Measurements from ENCODE around the gene MKLN1. TPM values are rescaled to one million over a fixed set of nuclear protein-coding genes. Genes with fewer than 3 reads are reported as not detected.

The MKLN1 gene
- total RNA-seq, 2 experiments from 2014 or later = 32.4 to 36.7 TPM

DNA sequence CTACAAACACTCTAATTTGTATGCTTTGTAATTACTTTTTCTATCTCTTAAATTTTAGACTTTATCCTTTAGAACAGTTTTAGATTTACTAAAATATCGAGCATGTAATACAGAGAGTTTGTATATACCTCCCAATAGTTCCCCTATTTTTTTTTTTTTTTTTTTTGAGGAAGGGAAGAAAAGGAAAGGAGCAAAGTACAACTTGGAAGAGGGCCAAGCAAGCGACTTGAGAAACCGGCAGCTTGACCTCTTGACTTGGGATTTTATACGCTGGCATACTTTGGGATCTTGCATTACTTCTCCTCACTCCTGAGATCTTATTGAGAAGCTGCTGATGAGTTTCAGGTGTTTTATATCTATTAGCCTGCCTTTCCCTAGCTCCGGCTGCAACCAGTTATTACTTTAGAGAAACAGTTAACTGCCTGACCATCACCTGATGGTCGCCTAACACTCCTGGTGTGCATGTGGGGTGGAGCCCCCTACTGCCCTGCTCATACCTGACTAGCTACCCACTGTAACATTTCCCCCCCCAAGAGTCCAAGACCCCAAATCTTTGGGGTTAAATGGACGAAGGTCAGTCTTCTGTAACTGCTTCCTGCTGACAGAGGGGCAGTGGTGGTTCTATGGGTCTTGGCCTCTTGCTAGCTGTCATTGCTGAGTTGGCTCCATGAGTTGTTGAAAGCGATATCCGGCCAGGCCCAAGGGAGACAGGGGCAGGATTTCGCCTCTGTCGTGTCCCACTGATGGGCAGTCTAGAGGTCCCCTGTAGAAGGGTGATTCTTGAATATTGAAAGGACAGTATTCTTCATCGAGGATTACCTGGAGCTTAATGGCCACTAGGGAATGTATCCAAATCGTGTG is 28.5 kb downstream of the MKLN1 start:
- no peaks in the 10 kb centered on the region for H3K27me3 Mint-ChIP-seq
- no peak for DNase-seq
- H3K9me3 Mint-ChIP-seq = peaks cover under 1% of the 10 kb centered on the region
- no peak overlapping the region for H3K4me3 Mint-ChIP-seq
- no peak overlapping the region for H3K27ac Mint-ChIP-seq
- peaks cover 61% of the 10 kb centered on the region for H3K4me1 Mint-ChIP-seq
- peaks cover 22% of the 10 kb centered on the region for H3K36me3 Mint-ChIP-seq

DNA sequence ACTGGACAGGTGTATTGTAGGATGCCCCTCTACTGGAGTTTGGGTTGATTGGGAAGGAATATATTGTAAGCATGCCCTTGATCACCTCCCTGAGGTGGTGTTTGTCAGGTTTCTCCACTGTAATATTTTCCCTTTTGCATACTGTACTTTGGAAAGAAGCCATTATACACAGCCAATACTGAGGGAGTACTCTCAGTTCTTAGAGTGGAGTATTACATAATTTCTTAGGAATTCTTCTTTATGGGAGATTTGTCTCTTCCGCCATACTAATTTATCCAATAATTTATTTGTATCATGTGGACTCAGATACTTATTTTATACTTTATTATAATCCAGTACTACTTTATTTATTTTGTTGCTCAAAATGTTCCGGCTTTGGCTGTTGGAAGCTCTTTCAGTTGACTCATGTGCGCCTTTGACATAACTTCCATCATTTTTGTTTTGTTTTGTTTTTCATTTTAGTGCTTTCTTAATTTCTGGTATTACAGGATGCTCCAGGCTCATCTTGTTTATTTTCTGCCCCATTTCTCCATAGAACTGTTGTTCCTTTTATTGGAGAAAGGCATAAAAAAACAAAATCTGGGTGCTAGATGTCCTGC is 29.7 kb downstream of the MKLN1 start:
- peaks cover 16% of the 10 kb centered on the region for H3K36me3 Mint-ChIP-seq
- H3K4me3 Mint-ChIP-seq = no peak overlapping the region
- no peaks in the 10 kb centered on the region for H3K9me3 Mint-ChIP-seq
- peaks cover 70% of the 10 kb centered on the region for H3K4me1 Mint-ChIP-seq
- H3K27ac Mint-ChIP-seq = no peak overlapping the region
- H3K27me3 Mint-ChIP-seq = no peaks in the 10 kb centered on the region
- DNase-seq = no peak

DNA sequence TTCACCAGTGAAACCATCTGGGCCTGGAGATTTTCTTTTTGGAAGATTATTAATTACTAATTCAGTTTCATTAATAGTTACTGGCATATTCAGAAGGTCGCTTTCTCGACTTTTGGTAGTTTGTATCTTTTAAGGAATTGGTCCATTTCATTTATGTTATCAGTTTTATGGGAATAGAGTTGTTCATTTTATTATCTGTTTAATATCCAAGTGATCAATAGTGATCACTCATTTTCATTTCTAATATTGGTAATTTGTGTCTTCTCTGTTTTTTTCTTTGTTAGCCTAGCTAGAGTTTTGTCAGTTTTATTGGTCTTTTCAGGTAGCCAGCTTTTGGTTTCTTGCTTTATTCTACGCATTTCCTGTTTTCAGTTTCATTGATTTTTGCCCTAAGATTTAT is 31.0 kb downstream of the MKLN1 start:
- Mint-ChIP-seq H3K27me3 (no peaks in the 10 kb centered on the region), H3K4me3 (no peak overlapping the region), H3K9me3 (no peaks in the 10 kb centered on the region), H3K4me1 (peaks cover 74% of the 10 kb centered on the region), H3K36me3 (peaks cover 13% of the 10 kb centered on the region), H3K27ac (no peak overlapping the region)
- no peak for DNase-seq

DNA sequence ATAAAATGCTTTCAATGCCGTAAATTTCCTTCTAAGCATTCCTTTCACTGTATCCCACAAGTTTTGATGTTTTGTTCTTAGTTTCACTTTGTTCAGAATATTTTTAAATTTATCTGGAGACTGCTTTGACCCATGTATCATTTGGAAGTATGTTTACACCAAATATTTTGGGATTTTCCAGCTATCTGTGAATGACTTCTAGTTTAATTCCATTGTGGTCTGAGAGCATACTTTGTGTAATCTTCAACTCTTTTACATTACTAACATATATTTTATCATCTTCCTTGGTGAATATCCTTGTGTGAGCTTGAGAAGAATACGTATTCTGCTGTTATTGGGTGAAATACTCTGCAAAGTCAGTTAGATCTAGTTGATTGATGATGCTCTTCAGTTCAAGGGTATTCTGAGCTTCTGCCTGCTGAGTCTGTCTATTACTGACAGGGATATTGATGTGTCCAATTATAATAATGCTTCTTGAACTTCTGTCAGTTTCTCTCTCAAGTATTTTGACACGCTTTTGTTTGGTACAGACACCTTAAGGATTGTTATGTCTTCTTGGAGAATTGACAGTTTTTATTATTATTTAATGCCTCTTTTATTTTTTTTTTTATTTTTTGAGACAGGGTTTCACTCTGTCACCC is 31.6 kb downstream of the MKLN1 start:
- Mint-ChIP-seq H3K27ac (no peak overlapping the region), H3K9me3 (peaks cover under 1% of the 10 kb centered on the region), H3K4me1 (peaks cover 73% of the 10 kb centered on the region), H3K4me3 (no peak overlapping the region), H3K36me3 (peaks cover 10% of the 10 kb centered on the region), H3K27me3 (no peaks in the 10 kb centered on the region)
- DNase-seq = no peak

DNA sequence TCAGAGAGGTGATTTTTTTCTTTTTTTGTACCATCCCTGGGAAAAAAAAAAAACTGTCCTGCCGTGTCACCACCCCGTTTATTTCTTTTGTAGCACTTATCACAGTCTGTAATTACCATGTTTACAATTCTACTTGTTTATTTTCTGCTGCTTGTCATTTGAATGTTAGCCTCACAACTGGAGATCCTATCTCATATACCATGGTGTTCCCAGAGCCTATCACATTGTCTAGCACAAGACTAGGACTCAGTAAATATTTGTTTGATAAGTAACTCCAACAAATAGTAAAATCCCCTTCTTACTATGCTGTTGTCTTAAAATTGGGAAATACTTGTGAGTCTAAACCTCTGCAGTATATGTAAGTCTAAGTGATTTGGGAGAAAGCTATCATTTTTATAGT is 36.0 kb downstream of the MKLN1 start:
- Mint-ChIP-seq H3K27me3 (no peaks in the 10 kb centered on the region), H3K36me3 (peaks cover 21% of the 10 kb centered on the region), H3K4me1 (peaks cover 83% of the 10 kb centered on the region), H3K4me3 (no peak overlapping the region), H3K27ac (no peak overlapping the region), H3K9me3 (peaks cover 21% of the 10 kb centered on the region)
- no peak for DNase-seq

DNA sequence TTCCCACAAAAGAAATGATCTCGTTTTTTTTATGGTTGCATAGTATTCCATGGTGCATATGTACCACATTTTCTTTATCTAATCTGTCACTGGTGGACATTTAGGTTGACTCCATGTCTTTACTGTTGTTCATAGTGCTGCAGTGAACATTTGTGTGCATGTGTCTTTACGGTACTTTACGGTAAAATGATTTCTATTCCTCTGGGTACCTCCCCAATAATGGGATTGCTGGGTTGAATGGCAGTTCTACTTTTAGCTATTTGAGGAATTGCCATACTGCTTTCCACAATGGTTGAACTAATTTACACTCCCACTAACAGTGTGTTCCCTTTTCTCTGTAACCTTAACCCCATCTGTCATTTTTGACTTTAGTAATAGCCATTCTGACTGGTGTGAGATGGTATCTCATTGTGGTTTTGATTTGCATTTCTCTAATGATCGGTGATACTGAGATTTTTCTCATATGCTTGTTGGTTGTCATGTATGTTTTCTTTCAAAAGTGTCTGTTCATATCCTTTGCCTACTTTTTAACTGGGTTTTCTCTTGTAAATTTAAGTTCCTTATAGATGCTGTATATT is 37.2 kb downstream of the MKLN1 start:
- H3K27ac Mint-ChIP-seq = no peak overlapping the region
- H3K36me3 Mint-ChIP-seq = peaks cover 21% of the 10 kb centered on the region
- no peak for DNase-seq
- H3K9me3 Mint-ChIP-seq = peaks cover 21% of the 10 kb centered on the region
- H3K27me3 Mint-ChIP-seq = no peaks in the 10 kb centered on the region
- no peak overlapping the region for H3K4me3 Mint-ChIP-seq
- H3K4me1 Mint-ChIP-seq = peaks cover 82% of the 10 kb centered on the region

DNA sequence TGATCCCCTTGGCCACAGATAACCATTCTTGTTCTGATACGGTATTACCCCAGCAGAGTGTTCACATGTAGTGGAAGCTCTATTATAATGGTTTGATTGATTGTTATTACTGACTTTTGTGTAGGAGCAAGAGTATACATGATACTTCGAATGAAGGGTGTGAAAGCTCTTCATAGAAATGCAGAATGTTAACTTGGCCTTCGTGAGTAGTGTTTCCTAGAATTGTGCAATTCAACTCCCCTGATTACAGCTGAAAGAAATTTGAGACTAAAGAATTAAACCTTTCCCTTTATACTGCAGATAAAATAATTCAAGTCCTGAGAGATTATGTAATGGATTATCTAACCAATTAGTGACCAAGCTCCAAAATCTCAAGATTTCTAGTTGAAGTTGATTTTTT is 38.2 kb downstream of the MKLN1 start:
- Mint-ChIP-seq H3K27me3 (no peaks in the 10 kb centered on the region), H3K27ac (no peak overlapping the region), H3K36me3 (peaks cover 21% of the 10 kb centered on the region), H3K4me3 (no peak overlapping the region), H3K4me1 (peaks cover 81% of the 10 kb centered on the region), H3K9me3 (peaks cover 21% of the 10 kb centered on the region)
- DNase-seq = no peak

DNA sequence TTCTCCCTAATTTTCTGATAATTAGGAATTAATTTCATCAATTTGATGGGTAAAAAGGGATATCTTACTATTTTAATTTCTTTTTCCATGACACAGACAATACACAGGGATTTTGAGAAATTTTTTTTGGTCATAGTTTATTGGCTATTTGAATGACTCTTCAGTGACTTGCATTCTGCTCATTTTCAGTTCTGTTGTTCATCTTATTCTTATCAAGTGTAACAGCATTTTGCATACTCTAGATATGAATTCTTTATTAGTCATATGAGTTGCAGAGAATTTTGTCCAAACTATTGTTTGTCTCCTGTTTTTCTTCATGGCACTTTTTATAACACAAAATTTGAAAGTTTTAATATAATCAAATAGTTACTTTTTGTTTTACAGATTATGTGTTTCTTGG is 41.7 kb downstream of the MKLN1 start:
- Mint-ChIP-seq H3K4me3 (no peak overlapping the region), H3K27me3 (no peaks in the 10 kb centered on the region), H3K27ac (no peak overlapping the region), H3K36me3 (peaks cover 21% of the 10 kb centered on the region), H3K9me3 (peaks cover 20% of the 10 kb centered on the region), H3K4me1 (peaks cover 77% of the 10 kb centered on the region)
- no peak for DNase-seq

DNA sequence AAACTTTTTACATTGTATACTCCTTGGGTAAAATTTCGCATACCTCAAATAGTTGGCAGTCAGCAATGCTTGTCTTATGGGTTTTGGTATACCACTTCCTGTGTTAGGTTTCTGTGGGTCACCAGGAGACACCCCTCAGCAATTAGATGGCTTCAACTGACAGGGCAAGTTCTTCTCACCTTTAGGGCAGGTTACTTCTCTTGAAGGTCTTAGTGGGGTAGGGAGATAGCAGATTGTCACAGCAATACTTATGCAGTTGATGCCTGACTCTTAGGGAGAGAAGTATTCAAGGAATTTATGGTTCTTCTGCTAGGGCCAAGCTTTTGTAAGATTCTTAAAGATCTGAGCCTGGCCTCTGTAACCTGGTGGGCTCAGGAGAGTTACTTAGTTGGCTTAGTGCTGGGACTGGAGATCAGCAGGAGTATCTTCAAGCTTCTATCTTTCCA is 42.9 kb downstream of the MKLN1 start:
- H3K27ac Mint-ChIP-seq = no peak overlapping the region
- peaks cover 10% of the 10 kb centered on the region for H3K36me3 Mint-ChIP-seq
- peaks cover 9% of the 10 kb centered on the region for H3K9me3 Mint-ChIP-seq
- H3K4me1 Mint-ChIP-seq = peaks cover 66% of the 10 kb centered on the region
- no peaks in the 10 kb centered on the region for H3K27me3 Mint-ChIP-seq
- peak; percentile 40 for DNase-seq
- no peak overlapping the region for H3K4me3 Mint-ChIP-seq

DNA sequence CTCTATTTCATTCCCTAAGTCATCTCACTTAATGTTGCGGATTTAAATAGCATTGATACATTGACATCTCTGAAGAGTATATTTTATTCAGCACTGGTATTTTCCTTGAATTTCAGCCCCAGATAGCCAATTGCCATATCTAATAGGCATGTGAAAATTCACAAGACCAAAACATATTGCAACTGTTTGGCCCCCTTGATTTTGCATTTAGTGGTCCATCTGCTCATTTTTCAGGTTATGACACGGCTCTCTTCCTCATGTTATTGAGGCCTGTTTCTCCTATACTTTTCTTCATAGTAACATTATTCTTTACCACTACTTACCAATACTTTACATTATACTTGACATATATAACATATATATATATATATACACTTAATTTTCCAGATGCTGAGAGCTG is 43.7 kb downstream of the MKLN1 start:
- no peak overlapping the region for H3K27ac Mint-ChIP-seq
- H3K27me3 Mint-ChIP-seq = no peaks in the 10 kb centered on the region
- no peak overlapping the region for H3K4me3 Mint-ChIP-seq
- H3K4me1 Mint-ChIP-seq = peaks cover 59% of the 10 kb centered on the region
- no peak for DNase-seq
- peaks cover 5% of the 10 kb centered on the region for H3K9me3 Mint-ChIP-seq
- H3K36me3 Mint-ChIP-seq = peaks cover 10% of the 10 kb centered on the region

DNA sequence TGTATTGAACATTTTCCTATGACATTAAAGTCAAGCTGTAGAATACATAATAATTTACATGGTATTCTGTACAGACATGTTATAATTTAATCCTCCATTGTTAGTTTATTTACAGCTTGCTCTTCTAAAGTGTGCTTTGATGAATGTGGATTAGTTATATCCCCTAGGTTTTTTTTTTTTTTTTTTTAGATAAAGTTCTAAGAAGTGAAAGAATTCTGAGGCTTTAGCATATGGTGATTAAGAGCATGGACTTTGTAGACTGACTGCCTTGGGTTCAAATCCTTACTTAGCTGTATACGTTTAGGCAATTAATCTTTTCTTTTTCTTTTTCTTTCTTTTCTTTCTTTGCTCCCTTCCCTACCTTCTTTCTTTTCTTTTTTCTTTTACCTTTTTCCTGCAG is 44.9 kb downstream of the MKLN1 start:
- Mint-ChIP-seq H3K27ac (no peak overlapping the region), H3K4me1 (peaks cover 51% of the 10 kb centered on the region), H3K27me3 (no peaks in the 10 kb centered on the region), H3K9me3 (peaks cover 5% of the 10 kb centered on the region), H3K36me3 (peaks cover 14% of the 10 kb centered on the region), H3K4me3 (no peak overlapping the region)
- no peak for DNase-seq

DNA sequence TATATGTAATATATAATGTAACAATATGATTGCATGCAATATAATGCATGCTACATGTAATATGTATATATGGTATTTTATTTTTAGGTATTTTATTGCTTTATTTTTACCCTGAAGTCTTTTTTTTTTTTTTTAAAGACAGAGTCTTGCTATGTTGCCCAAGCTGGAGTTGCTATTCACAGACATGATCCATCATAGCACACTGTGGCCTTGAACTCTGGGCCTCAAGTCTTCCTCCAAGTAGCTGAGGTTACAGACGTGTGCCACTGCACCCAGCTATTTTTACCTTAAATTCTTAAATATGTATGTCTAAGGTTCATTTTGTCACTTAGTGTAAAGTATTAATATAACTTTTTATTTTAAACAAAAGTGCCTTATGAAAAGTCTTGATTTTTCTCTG is 47.1 kb downstream of the MKLN1 start:
- Mint-ChIP-seq H3K4me1 (peaks cover 35% of the 10 kb centered on the region), H3K27ac (no peak overlapping the region), H3K36me3 (peaks cover 14% of the 10 kb centered on the region), H3K27me3 (no peaks in the 10 kb centered on the region), H3K9me3 (no peaks in the 10 kb centered on the region), H3K4me3 (no peak overlapping the region)
- DNase-seq = no peak

DNA sequence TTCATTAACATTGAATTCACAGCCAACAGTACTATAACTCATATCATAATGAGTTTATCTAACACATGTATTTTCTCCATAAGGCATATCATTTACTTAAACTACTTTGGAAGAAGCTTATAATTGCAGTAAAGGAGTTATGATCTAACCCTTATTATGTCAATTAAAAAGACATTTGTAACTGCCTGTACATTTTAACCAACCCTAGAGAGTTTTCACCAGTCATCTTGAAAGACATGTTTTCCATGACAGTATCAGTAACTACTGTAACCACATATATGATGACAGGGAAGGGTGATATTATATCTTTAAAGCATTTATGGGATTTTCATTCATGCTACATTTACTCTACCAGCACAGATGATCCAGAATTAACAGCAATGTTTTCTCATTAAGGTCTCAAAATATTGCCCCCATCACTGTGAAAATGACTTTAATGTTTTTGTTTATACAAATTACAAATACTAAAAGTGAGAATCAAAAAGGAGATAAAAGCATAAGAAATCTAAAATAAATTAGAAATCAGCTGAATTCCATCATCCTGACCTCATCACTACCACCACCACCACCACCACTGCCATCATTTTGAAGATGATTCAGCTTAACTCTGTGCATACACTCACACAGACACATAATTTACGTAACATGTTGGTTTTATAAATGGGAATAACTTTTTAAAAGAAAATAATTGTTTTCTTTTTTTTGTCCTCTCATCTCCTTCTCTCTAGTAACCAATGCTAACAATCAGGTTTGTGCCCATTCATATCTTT is 53.6 kb downstream of the MKLN1 start:
- Mint-ChIP-seq H3K36me3 (peaks cover 34% of the 10 kb centered on the region), H3K4me1 (peaks cover 35% of the 10 kb centered on the region), H3K9me3 (no peaks in the 10 kb centered on the region), H3K4me3 (no peak overlapping the region), H3K27me3 (no peaks in the 10 kb centered on the region), H3K27ac (no peak overlapping the region)
- DNase-seq = no peak

DNA sequence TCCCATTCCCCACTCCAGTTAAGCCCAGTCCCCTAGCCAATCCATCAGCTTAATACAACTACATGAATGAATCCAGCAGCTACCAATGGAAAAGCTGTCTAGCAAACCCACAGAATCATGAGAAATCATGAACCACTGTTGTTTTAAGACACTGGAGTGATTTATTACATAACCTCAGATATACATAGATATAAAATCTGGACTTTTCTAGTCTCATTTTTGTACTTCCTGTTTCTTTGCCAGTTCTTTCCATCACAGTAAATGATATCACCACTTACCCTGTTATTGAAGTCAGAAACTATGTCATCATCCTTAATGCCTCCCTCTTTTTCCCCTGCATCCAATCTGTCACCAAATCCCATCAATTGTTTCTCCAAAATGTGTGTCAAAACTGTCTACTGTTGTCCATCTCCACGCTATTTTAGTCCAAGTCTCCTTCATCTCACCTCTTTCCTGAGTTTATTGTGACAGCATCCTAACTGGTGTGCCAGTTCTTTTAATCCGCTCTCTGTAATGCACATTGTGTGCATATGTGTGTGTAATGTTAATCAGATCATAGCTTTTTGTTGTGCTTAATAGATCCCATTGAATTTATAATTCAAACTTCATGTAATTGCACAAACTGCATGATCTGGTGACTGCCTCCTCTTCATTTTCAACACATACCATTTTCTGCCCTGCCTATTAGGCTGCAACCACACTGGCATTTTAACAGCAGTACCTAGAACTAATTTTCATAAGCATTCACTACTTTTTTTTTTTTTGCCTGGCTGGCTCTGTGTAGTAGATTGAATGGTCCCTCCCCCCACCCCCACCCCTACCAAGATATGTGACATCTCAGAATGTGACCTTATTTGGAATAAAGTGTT is 56.0 kb downstream of the MKLN1 start:
- H3K4me3 Mint-ChIP-seq = no peak overlapping the region
- no peaks in the 10 kb centered on the region for H3K27me3 Mint-ChIP-seq
- no peaks in the 10 kb centered on the region for H3K9me3 Mint-ChIP-seq
- H3K27ac Mint-ChIP-seq = peak overlapping the region; percentile 17
- H3K4me1 Mint-ChIP-seq = peaks cover 33% of the 10 kb centered on the region
- H3K36me3 Mint-ChIP-seq = peaks cover 25% of the 10 kb centered on the region
- no peak for DNase-seq
